ENCODE measurements around the gene GPC3. TPM values are rescaled to one million over a fixed set of nuclear protein-coding genes. Genes with fewer than 3 reads are reported as not detected.

GPC3 gene
- total and polyA plus RNA-seq, 2 of the 4 experiments (the other 2 are of a cell fraction), result not detected

DNA sequence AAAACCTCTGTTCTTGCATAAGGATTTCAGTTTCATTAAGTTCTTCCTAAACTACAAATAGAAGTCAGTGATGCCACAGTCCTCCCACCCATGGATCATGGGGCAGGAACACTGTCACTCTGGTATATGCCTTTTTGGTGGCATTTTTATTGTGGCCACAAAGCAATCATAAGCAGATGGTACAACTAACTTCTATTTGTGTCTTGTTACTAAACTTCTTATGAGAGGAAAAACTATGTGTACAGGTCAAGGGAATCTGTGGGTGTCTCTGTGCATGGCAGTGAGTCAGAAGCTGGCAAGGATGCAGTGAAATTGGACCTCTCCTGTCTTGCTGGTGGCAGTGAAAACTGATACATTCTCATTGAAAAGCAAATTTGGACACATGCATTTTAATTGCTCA is 325.1 kb downstream of the GPC3 start:
- H3K27ac ChIP-seq (ENCODE audit: insufficient read depth, low read length), result no peak overlapping the region
- no peak for ATAC-seq (ENCODE audit: low read depth)
- H2AFZ ChIP-seq (replicated peaks; ENCODE audit: low read length, poor library complexity), result no peak overlapping the region
- no peak overlapping the region for H2BK5ac ChIP-seq (ENCODE audit: low read depth, low read length, poor library complexity, severe bottlenecking)
- H3K9me3 ChIP-seq (ENCODE audit: control insufficient read depth, insufficient read depth, low read length), result no peaks in the 10 kb centered on the region
- no peak overlapping the region for H2AK9ac ChIP-seq (replicated peaks; ENCODE audit: low read depth, low read length, poor library complexity)
- TF ChIP-seq, protein P1, sequence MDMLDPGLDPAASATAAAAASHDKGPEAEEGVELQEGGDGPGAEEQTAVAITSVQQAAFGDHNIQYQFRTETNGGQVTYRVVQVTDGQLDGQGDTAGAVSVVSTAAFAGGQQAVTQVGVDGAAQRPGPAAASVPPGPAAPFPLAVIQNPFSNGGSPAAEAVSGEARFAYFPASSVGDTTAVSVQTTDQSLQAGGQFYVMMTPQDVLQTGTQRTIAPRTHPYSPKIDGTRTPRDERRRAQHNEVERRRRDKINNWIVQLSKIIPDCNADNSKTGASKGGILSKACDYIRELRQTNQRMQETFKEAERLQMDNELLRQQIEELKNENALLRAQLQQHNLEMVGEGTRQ (IDR thresholded peaks at IDR 0.05; ENCODE audit: low read depth, low read length), result no peak
- TF ChIP-seq, protein P2, sequence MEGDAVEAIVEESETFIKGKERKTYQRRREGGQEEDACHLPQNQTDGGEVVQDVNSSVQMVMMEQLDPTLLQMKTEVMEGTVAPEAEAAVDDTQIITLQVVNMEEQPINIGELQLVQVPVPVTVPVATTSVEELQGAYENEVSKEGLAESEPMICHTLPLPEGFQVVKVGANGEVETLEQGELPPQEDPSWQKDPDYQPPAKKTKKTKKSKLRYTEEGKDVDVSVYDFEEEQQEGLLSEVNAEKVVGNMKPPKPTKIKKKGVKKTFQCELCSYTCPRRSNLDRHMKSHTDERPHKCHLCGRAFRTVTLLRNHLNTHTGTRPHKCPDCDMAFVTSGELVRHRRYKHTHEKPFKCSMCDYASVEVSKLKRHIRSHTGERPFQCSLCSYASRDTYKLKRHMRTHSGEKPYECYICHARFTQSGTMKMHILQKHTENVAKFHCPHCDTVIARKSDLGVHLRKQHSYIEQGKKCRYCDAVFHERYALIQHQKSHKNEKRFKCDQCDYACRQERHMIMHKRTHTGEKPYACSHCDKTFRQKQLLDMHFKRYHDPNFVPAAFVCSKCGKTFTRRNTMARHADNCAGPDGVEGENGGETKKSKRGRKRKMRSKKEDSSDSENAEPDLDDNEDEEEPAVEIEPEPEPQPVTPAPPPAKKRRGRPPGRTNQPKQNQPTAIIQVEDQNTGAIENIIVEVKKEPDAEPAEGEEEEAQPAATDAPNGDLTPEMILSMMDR (conservative IDR thresholded peaks at IDR 0.05; ENCODE audit: low read depth, low read length), result no peak
- TF ChIP-seq MAZ (IDR thresholded peaks at IDR 0.05; ENCODE audit: borderline replicate concordance, low read depth, low read length) (no peak), POLR2A (IDR thresholded peaks at IDR 0.05; ENCODE audit: low read depth, low read length) (no peak), NFE2L2 (IDR thresholded peaks at IDR 0.05; ENCODE audit: low read depth, low read length) (no peak), BHLHE40 (IDR thresholded peaks at IDR 0.05; ENCODE audit: low read depth, low read length) (no peak), RFX5 (IDR thresholded peaks at IDR 0.05; ENCODE audit: low read depth, low read length) (no peak), RCOR1 (IDR thresholded peaks at IDR 0.05; ENCODE audit: insufficient replicate concordance, low read length) (no peak), FOS (IDR thresholded peaks at IDR 0.05; ENCODE audit: low read depth, low read length) (no peak), MAFK (IDR thresholded peaks at IDR 0.05; ENCODE audit: low read depth, low read length) (no peak), MXI1 (IDR thresholded peaks at IDR 0.05; ENCODE audit: borderline replicate concordance, low read depth, low read length) (no peak), SMC3 (IDR thresholded peaks at IDR 0.05; ENCODE audit: low read depth, low read length) (no peak), CEBPB (IDR thresholded peaks at IDR 0.05; ENCODE audit: low read depth, low read length) (no peak), RAD21 (IDR thresholded peaks at IDR 0.05; ENCODE audit: low read length) (no peak), CHD1 (IDR thresholded peaks at IDR 0.05; ENCODE audit: low read depth, low read length) (no peak)
- TF ChIP-seq, protein P3, sequence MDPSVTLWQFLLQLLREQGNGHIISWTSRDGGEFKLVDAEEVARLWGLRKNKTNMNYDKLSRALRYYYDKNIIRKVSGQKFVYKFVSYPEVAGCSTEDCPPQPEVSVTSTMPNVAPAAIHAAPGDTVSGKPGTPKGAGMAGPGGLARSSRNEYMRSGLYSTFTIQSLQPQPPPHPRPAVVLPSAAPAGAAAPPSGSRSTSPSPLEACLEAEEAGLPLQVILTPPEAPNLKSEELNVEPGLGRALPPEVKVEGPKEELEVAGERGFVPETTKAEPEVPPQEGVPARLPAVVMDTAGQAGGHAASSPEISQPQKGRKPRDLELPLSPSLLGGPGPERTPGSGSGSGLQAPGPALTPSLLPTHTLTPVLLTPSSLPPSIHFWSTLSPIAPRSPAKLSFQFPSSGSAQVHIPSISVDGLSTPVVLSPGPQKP (IDR thresholded peaks at IDR 0.05; ENCODE audit: borderline replicate concordance, low read depth, low read length), result no peak
- in situ Hi-C loops (cut with MboI; ENCODE audit: low sequenced_read_pairs) (no loop called here), intact Hi-C loops (cut with micrococcal nuclease) (loop anchor here (10.0 kb wide), 1 partner anchor 245 kb away; the partner anchor contains the start of gene GPC4), dilution Hi-C loops (cut with HindIII; ENCODE audit: low sequenced_read_pairs, unreplicated experiment) (no loop called here)
- H3K4me2 ChIP-seq (ENCODE audit: low read depth, low read length), result no peak overlapping the region
- ChIA-PET CTCF (no interaction called here), POLR2A (ENCODE audit: unreplicated experiment) (no interaction called here)
- no peak overlapping the region for H4K8ac ChIP-seq (ENCODE audit: low read depth in 2 of 2, low read length in 2 of 2)
- no peak overlapping the region for H3K23ac ChIP-seq (ENCODE audit: low read depth, low read length)
- H3K18ac ChIP-seq (ENCODE audit: low read depth, low read length), result no peak overlapping the region
- H3K36me3 ChIP-seq (ENCODE audit: control insufficient read depth, insufficient read depth, low read length), result no peaks in the 10 kb centered on the region
- H3K4me1 ChIP-seq (ENCODE audit: control insufficient read depth, insufficient read depth, low read length), result no peaks in the 10 kb centered on the region
- no peak overlapping the region for H3K14ac ChIP-seq (replicated peaks; ENCODE audit: low read depth, low read length)
- H3K56ac ChIP-seq (ENCODE audit: extremely low read depth, insufficient read depth, low read length), result no peak overlapping the region
- no peaks in the 10 kb centered on the region for H3K79me1 ChIP-seq (ENCODE audit: low read depth in 1 of 2, low read length in 2 of 2)
- H2BK120ac ChIP-seq (ENCODE audit: low read depth, low read length), result no peak overlapping the region
- H3K9ac ChIP-seq (ENCODE audit: low read depth, low read length), result no peak overlapping the region
- H2AK5ac ChIP-seq (ENCODE audit: low read depth, low read length), result no peak overlapping the region
- peak; percentile 48 for DNase-seq
- no peaks in the 10 kb centered on the region for H3K9me1 ChIP-seq (ENCODE audit: insufficient read depth, low read length)
- no peak overlapping the region for H2BK20ac ChIP-seq (ENCODE audit: low read depth, low read length)
- no peak overlapping the region for H4K91ac ChIP-seq (ENCODE audit: insufficient read depth, low read depth, low read length)
- no peaks in the 10 kb centered on the region for H4K20me1 ChIP-seq (ENCODE audit: insufficient read depth, low read length)
- no peak overlapping the region for H2BK15ac ChIP-seq (ENCODE audit: low read depth, low read length)
- BruUV-seq (replicated peaks), result no TSS peak
- H3K4me3 ChIP-seq (ENCODE audit: insufficient read depth, low read depth, low read length), result no peak overlapping the region
- H3K27me3 ChIP-seq (ENCODE audit: control insufficient read depth, insufficient read depth, low read length), result no peaks in the 10 kb centered on the region
- no peak overlapping the region for H3K4ac ChIP-seq (ENCODE audit: low read depth, low read length)
- no peak overlapping the region for H4K5ac ChIP-seq (ENCODE audit: low read depth, low read length)

All from IMR-90 (cell line).